ENCODE data around the gene TOGARAM1. TPM values are rescaled to one million over a fixed set of nuclear protein-coding genes. Genes with fewer than 3 reads are reported as not detected.

Gene TOGARAM1
- total RNA-seq, 1 donor, result 27.1 TPM

GRCh38 chr14:45060551-45060950, 98.6 kb downstream of the TOGARAM1 start:
- DNase-seq (ENCODE audit: insufficient read length, low spot score, missing footprints), result no peak
- no peak for TF ChIP-seq CTCF (IDR thresholded peaks at IDR 0.05; ENCODE audit: extremely low read depth, low read depth, low read length)

GRCh38 chr14:45065540-45065939, 103.5 kb downstream of the TOGARAM1 start:
- no peaks in the 10 kb centered on the region for H4K20me1 ChIP-seq (ENCODE audit: insufficient read depth, low read length)
- no peak overlapping the region for H3K4me3 ChIP-seq (ENCODE audit: insufficient read depth, low read length)
- no peaks in the 10 kb centered on the region for H3K9me3 ChIP-seq (ENCODE audit: low read depth, low read length)
- H3K27me3 ChIP-seq (ENCODE audit: insufficient read depth, low read length), result no peaks in the 10 kb centered on the region
- H3K27ac ChIP-seq (ENCODE audit: low read depth, low read length), result no peak overlapping the region
- H3K4me2 ChIP-seq (ENCODE audit: insufficient read depth, low read length), result no peak overlapping the region
- H3K79me2 ChIP-seq (ENCODE audit: insufficient read depth, low read length), result peaks cover 12% of the 10 kb centered on the region
- H3K4me1 ChIP-seq (ENCODE audit: insufficient read depth, low read length), result no peaks in the 10 kb centered on the region
- no peak overlapping the region for H2AFZ ChIP-seq (ENCODE audit: low read length)
- TF ChIP-seq CTCF (IDR thresholded peaks at IDR 0.05; ENCODE audit: extremely low read depth, low read depth, low read length), result no peak
- DNase-seq (ENCODE audit: insufficient read length, low spot score, missing footprints), result no peak
- H3K36me3 ChIP-seq (ENCODE audit: insufficient read depth, low read length), result peaks cover 6% of the 10 kb centered on the region

More at GRCh38 chr14:45060551-45060950, 98.6 kb downstream of the TOGARAM1 start:
- Histone ChIP-seq H4K20me1 (ENCODE audit: insufficient read depth, low read length) (no peaks in the 10 kb centered on the region), H3K27ac (ENCODE audit: low read depth, low read length) (no peak overlapping the region), H3K36me3 (ENCODE audit: insufficient read depth, low read length) (peaks cover 5% of the 10 kb centered on the region), H3K27me3 (ENCODE audit: insufficient read depth, low read length) (no peaks in the 10 kb centered on the region), H3K9me3 (ENCODE audit: low read depth, low read length) (peaks cover 2% of the 10 kb centered on the region), H3K4me2 (ENCODE audit: insufficient read depth, low read length) (no peak overlapping the region), H3K4me3 (ENCODE audit: insufficient read depth, low read length) (no peak overlapping the region), H3K4me1 (ENCODE audit: insufficient read depth, low read length) (no peaks in the 10 kb centered on the region), H3K79me2 (ENCODE audit: insufficient read depth, low read length) (peaks cover 19% of the 10 kb centered on the region), H2AFZ (ENCODE audit: low read length) (no peak overlapping the region)

GRCh38 chr14:45065956-45066355, 104.0 kb downstream of the TOGARAM1 start:
- no peak overlapping the region for H2AFZ ChIP-seq (ENCODE audit: low read length)
- H3K27ac ChIP-seq (ENCODE audit: low read depth, low read length), result no peak overlapping the region
- no peak overlapping the region for H3K4me3 ChIP-seq (ENCODE audit: insufficient read depth, low read length)
- H3K27me3 ChIP-seq (ENCODE audit: insufficient read depth, low read length), result no peaks in the 10 kb centered on the region
- DNase-seq (ENCODE audit: insufficient read length, low spot score, missing footprints), result no peak
- H3K79me2 ChIP-seq (ENCODE audit: insufficient read depth, low read length), result peaks cover 12% of the 10 kb centered on the region
- H3K9me3 ChIP-seq (ENCODE audit: low read depth, low read length), result no peaks in the 10 kb centered on the region
- no peak for TF ChIP-seq CTCF (IDR thresholded peaks at IDR 0.05; ENCODE audit: extremely low read depth, low read depth, low read length)
- peaks cover 6% of the 10 kb centered on the region for H3K36me3 ChIP-seq (ENCODE audit: insufficient read depth, low read length)
- no peaks in the 10 kb centered on the region for H4K20me1 ChIP-seq (ENCODE audit: insufficient read depth, low read length)
- H3K4me1 ChIP-seq (ENCODE audit: insufficient read depth, low read length), result no peaks in the 10 kb centered on the region
- no peak overlapping the region for H3K4me2 ChIP-seq (ENCODE audit: insufficient read depth, low read length)

GRCh38 chr14:45066667-45067066, 104.7 kb downstream of the TOGARAM1 start:
- DNase-seq (ENCODE audit: insufficient read length, low spot score, missing footprints), result no peak
- Histone ChIP-seq H3K9me3 (ENCODE audit: low read depth, low read length) (no peaks in the 10 kb centered on the region), H3K27ac (ENCODE audit: low read depth, low read length) (no peak overlapping the region), H3K27me3 (ENCODE audit: insufficient read depth, low read length) (no peaks in the 10 kb centered on the region), H3K4me1 (ENCODE audit: insufficient read depth, low read length) (no peaks in the 10 kb centered on the region), H3K4me3 (ENCODE audit: insufficient read depth, low read length) (no peak overlapping the region), H4K20me1 (ENCODE audit: insufficient read depth, low read length) (no peaks in the 10 kb centered on the region), H2AFZ (ENCODE audit: low read length) (no peak overlapping the region), H3K79me2 (ENCODE audit: insufficient read depth, low read length) (peaks cover 12% of the 10 kb centered on the region), H3K4me2 (ENCODE audit: insufficient read depth, low read length) (no peak overlapping the region), H3K36me3 (ENCODE audit: insufficient read depth, low read length) (peaks cover 6% of the 10 kb centered on the region)
- TF ChIP-seq CTCF (IDR thresholded peaks at IDR 0.05; ENCODE audit: extremely low read depth, low read depth, low read length), result no peak

Measured in osteoblast (primary cell).